Inferior parietal cortex (tissue), 1 donor: ENCODE measurements around the gene PDS5B.
"Not testable (repeated sequence)": the region's sequence is repeated elsewhere in the genome, so short reads cannot be mapped to it uniquely, and the experiment has no call there.

Experiments
- DNase-seq: peaks from one replicate; pipeline ENCODE4 v3.0.0-alpha.2; 2016; ENCODE audit errors: extremely low spot score

PDS5B gene

DNA sequence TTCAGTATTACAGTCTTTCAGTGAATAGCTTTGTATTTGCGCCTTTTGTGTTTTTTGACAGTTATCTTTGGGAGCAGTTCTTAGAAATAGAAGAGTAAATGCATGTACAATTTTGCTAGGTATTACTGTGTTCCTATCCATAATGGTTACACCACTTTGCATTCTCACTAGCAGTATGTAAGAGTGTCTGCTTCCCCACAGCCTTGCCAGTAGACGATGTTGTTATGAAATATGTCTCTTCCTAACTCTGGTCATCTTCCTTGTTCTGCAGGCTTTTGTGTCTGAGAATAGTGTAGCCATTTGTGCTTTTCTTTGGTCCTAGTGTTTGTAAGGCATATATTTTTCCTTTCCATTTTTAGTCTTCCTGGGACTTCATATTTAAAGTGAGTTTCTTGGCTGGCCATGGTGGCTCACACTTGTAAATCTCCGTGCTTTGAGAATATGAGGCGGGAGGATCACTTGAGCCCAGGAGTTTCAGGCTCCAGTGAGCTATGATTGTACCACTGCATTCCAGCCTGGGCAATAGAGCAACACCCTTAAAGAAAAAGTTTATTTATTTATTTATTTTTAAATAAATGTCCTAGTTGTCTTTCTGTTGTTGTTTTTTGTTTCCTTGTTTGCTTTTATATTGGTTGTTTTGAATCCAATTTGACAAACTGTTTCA, 140.3 kb downstream of the PDS5B start:
- no peak for DNase-seq

DNA sequence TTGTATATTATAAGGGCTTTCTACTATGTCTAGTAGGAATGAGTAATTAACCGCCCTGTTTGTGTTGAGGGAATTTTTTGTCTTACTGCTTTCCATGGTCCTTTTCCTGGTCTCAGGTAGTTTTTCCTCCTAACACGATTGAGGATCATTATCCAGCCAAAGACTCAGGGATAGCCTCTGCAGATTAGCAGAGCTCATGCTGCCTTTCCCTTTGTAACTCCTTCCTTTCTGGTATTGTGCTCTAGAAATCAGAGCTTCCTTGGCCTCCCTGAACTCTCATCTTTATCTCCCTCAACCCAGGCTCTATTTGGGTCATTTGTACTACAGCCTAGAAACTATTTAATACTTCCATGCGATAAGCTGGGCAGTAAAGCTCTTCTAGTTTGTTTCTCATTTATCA, 142.1 kb downstream of the PDS5B start:
- DNase-seq, result no peak

DNA sequence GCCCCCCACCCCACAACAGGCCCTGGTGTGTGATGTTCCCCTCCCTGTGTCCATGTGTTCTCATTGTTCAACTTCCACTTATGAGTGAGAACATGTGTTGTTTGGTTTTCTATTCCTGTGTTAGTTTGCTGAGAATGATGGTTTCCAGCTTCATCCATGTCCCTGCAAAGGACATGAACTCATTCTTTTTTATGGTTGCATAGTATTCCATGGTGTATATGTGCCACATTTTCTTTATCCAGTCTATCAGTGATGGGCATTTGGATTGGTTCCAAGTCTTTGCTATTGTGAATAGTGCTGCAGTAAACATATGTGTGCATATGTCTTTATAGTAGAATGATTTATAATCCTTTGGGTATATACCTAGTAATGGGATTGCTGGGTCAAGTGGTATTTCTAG, 142.8 kb downstream of the PDS5B start:
- not testable (repeated sequence) for DNase-seq

DNA sequence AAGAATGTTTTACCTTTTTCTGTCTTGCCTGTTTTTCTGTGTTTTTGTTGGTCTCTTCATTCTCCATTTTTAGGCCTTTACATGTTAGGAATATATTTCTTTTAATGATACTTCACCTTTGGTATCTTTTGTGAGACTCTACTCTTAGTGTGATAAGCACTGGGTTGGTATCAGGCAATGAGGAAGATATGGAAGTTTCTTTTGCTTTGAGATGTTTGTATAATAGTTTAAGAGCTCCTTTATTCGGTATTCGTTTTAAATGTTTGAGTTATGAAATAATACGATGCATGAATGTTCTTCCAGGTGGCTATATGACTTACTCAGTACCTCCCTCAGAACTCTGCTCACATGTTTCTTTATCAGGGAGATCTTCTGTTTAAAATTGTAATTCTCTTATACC, 144.8 kb downstream of the PDS5B start:
- no peak for DNase-seq

DNA sequence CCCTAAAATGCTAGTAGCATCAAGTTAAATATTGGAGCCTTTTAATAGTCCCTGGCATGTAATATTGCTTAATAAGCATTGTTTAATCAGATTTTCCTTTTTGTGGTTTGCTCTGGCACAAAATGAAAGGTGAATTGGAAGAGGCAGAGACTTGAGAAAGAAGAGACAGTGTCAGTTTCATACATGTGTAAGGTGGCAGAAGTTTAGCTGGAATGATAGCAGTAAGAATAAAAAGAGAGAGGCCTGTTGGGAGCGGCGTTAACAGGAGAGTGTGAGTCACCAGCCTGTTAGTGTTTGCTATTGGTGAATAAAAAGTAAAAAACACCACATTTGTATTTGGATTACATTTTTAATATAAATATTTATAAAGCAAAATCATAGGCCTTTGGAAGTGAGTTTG, 145.3 kb downstream of the PDS5B start:
- DNase-seq, result no peak

DNA sequence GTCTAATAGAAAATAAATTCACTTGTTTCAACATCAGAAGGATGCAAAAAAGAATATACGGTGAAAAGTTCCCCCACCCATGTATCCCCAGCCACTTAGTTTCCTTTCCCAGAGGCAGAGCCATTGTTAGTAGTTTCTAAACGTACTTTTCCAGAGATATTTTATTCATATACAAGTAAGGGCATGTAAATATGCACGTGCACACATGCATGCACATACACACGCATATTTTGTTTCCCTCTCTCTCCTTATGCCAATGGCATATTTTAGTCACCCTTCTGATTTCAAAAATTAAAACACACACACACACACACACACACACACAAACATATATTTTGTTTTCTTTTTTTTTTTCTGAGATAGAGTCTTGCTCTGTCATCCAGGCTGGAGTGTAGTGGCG, 147.4 kb downstream of the PDS5B start:
- DNase-seq, result no peak

DNA sequence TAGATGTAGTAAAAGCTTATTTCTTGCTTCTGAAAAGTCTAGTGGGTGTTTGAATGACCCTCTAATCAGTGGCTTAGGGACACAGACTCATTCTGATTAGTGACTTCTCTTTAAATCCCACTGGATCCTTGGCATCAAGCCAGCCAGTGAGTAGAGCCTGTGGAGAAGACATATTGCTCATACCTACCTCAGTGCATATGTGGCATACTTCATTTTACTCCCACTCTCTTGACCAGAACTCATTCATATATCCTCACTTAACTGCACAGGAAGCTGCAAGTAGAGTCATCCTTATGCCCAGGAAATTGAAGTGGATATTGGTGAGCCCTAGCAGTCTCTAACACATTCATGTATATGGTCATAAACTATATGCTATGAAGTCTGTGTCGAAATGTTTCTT, 148.3 kb downstream of the PDS5B start:
- DNase-seq, result no peak

DNA sequence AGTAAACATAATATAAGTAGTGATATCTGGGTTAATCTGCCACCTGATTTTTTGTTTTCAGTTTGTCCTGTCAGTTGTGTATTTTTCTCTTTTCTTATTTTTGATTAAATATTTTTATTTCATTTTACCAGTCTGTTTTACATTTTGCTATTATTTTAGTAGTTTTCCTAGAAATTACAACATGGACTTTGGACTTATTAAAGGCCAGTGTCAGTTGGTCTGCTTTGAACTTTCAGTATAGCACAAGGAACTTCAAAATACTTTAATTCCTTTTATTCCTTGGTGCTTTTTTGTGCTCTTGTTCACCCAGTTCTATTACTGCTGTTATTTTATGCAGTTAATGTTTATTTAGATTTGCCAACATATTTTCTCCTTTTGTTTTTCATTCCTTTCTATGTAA, 149.6 kb downstream of the PDS5B start:
- no peak for DNase-seq

DNA sequence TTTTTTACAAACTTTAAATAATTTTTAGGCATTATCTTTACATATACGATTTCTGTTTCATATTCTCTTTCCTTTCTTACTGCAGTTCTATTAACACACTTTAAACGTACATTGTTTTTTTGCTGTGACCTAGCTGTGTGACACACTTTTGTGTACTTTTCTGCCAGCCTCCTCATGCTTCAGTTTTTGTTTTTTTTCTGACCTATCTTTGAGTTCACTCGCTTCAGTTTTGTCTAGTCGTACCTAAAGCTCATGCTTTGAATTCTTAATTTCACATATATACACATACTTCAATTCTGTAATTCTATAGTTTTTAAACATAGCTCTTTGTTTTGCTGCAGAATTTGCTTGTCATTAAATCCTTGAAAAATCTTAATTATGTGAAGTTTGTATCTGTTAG, 150.4 kb downstream of the PDS5B start:
- DNase-seq, result no peak

DNA sequence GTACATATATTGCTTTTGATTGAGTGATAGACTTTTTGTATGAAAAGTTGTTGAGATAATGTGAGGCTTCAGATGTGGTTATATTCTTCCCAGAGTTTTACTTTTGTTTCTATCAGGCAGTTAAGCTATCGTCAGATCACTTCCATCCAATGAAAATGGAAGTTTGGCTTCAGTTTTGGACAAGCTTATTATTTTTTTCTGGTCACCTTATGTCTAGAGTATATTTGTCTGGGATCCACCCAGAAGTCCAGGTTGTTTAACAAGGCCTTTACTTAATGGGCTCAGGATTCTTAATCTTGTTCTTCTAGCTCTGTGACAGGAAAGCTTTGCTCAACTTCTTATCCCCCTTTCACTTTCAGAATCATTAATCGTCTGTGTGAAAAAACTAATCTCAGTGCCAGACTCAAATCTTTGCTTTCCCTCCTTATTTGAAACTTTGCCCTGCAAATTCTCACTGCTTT, 150.9 kb downstream of the PDS5B start:
- DNase-seq, result no peak

DNA sequence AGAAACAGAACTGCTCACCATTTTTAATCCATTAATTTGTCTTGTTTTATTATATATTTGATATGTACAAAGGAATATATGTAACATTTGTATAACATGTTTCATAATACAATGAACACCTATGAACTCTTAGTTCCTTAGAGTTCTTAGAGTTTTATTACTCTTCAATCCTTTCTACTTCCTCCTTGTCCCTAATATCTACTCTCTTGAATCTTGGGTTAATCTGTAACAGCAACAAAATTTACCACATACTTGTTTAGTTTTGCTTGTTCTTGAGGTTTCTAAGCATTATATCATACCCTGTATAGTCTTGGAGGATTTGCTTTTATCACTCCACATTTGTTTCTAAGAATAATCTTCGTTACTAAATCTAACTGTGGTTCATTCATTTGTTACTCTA, 151.4 kb downstream of the PDS5B start:
- no peak for DNase-seq

DNA sequence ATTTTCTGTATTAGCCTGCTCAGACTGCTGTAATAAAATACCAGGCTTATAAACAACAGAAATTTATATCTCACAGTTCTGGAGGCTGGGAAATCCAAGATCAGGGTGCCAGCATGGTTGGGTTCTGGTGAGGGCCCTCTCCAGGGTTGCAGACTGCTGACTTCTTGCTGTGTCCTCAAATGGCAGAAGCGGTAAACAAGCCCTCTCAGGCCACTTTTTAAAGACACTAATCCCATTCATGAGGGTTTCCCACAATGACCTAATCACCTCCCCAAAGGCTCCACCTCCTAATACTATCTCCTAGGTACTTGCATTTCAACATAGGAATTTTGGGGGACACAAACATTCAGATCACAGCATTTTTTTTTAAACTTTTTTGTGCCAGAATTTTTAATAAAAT, 159.3 kb downstream of the PDS5B start:
- no peak for DNase-seq

DNA sequence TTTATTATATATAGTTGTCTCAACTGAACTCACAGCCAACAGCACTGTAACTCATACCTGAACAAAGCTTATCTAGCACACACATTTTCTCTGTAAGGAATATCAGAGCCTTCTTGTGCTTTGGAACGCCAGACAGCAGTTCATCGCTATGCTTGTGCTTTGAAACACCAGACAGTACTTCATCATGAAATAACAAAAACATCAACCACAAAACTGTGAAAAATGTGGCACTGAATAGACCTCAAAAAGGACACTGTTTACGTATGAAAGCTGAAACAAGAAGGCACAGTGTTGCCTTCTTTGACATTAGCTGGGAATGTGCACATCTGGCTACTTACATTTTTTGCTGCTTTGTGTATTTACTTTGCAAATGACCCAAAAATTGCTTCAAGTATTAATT, 160.2 kb downstream of the PDS5B start:
- no peak for DNase-seq

DNA sequence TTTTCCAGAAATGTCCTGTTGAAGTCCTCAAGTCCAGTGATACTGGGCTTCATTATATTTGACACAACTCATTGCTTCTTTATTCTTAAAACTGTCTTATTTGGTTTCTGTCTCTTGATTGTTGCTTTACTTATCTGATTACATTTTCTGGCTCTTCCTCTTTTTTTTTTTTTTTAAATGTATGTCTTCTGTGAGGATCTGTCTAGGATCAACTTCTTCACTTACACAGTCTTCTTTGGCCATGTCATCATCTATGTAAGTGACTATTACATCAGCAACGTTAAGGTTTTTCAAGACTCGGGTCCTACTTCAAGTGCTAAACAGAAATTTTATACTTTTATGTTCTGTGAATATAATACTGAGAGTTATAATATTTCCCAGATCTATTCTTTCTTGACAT, 162.1 kb downstream of the PDS5B start:
- no peak for DNase-seq

DNA sequence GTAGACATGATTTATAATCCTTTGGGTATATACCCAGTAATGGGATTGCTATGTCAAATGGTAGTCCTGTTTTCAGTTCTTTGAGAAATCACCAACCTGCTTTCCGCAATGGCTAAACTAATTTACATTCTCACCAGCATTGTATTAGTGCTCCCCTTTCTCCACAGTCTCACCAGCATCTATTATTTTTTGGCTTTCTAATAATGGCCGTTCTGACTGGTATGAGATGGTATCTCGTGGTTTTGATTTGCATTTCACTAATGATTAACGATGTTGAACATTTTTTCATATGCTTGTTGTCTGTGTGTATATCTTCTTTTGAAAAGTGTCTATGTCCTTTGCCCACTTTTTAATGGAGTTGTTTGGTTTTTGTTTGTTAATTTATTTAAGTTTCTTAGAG, 165.1 kb downstream of the PDS5B start:
- DNase-seq, result no peak

DNA sequence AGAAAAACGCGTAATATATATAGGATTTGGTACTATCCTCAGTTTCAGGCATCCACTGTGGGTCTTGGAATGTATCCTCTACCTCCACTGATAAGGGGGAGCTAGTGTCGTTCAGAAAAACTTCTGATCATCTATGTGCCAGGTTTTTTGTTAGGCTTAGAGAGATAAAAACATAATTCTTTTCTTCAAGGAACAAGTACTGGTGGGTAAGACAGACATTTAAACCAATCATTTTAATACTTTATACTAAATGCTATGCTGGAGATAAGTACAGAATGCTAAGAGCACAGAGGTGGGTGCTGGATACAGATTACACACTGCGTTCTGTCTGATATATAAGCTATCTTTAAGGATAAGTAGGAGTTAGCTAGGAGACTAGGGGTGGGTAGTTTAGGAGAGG, 166.1 kb downstream of the PDS5B start:
- DNase-seq, result no peak

DNA sequence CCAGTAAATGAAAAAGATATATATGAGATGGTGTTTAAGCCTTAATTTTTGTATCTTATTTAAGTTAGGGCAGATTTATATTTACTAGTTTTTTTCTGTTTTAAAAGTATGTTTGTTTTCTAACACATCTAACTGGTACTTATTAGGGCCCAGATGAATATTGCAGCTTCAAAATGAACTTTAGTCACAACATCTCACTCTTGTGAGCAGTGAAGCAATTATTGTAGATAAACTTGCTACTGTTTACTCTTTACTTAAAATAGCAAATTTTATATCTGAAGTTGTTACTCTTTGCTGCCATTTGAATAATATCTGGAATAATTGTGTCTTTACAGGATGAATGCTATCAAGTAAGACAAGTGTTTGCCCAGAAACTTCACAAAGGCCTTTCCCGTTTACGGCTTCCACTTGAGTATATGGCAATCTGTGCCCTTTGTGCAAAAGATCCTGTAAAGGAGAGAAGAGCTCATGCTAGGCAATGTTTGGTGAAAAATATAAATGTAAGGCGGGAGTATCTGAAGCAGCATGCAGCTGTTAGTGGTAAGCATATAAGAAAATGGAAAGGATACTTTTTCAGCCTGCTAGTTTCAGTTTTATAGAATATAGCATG, 166.8 kb downstream of the PDS5B start:
- no peak for DNase-seq

DNA sequence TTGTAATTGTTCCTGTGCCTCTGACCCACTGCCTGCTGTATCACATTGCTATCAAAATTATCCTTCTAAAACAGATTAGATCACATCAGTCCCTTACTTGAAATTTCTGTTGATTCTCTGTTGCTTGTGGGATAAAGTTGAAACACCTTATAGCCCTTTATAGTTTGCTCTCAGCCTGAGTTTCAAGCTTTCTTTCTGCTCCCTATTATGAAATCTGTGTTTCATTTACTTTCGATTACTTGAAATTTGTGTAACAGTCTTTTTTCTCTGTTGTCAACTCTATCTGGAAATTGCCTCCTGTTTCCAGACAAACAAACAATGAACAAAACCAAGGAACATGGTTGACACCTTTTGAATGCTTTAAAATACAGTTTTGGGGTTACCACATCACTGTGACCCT, 167.9 kb downstream of the PDS5B start:
- no peak for DNase-seq

DNA sequence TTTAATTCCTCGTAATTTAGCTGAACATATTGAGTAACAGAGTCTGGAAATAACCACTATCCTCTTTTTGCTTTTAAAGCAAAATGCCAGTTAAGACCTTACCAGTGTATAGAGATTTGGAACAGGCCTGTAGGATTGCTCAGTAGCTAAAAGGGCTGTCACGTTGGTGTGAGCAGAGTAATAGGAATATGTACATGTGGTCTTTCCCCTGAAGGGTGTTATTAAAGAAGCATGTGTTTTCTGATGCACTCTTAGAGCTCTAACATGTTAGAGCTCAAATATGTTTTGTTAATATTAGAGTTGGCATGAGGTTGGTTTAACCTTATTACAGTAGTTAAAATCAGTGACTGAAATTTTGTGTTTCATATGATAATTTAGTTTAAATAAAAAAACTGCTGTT, 172.9 kb downstream of the PDS5B start:
- no peak for DNase-seq

DNA sequence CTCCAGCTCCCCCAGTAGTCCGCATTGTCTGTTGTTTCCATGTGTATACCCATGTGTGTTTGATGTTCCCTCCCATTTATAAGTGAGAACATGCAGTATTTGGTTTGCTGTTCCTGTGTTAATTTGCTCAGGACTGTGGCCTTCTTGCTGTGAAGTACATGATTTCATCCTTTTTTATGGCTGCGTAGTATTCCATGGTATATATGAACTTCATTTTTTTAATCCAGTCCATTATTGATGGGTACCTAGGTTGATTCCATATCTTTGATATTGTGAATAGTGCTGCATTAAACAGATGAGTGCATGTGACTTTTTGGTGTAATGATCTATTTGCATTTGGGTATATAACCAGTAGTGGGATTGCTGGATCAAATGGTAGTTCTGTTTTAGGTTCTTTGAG, 175.2 kb downstream of the PDS5B start:
- no peak for DNase-seq

DNA sequence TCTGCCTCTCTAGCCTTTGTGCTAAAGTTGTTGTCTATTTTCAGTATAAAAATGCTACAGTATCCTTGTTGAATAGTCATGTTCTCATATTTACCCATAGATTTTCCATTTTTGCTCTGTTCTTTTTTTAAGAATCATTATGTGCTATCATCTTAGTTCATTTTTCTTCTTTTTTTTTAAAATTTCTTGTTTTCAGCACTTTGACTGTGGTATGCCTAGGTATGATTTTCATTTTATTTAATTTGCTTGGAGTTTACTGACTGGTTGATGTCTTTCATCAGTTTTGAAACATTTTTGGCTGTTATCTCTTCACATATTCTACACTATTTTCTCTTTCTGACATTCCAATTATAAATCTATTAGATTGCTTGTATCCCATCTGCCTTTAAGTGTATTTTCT, 192.9 kb downstream of the PDS5B start:
- DNase-seq, result no peak

DNA sequence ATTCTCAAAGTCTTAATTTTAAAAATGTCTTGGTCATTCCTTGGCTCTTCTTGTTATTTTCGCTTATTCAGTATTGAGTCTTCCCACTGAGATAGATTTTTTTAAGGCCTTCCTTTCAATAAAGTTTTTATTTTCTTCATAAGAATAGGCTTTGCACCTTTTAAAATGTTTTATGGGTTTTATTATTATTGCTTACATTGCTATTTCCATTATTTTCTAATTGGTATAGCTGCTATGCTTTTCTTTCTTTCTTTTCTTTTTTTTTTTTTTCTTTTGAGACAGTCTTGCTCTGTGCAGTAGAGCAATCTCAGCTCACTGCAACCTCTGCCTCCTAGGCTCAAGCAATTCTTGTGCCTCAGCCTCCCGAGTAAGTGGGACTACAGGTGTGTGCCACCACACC, 195.7 kb downstream of the PDS5B start:
- no peak for DNase-seq

DNA sequence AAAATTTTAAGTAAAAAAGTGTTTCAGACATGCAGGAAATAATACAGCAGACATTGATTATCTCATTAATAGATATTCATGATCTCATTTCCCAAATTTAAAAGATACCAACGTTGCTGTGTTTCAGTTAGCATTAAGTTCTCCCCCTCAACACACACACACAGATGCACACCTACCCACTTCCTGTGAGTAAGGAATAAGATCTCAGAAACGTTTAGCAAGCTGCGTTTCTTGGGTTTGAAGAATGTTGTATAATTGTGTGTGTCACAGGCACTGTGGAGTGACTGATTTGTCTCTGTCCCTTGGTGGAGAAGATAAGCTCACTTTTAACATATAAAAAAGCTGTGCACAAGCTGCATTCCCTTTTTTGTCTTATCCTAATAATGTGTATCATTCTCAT, 196.8 kb downstream of the PDS5B start:
- peak; percentile 29 for DNase-seq

DNA sequence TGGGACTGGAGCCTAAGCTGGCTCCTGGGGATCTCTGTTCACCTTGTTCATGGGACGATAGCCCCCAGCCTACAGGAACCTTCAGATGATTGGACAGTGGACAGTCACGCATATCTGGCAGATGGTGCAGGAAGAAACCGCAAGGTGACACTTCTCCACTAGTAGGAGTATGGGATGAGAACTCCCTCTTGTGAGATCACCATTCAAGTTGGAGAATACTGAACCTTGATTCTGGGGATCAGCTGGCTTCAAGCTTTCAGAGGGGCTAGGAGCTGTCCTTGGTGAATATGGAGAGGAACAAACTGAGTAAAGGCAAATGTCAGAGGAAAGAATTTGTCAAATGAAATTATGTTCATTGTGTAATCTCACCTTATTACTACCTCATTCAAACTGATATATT, 204.5 kb downstream of the PDS5B start:
- DNase-seq, result no peak
